DMS79 treated with DMSO at 0.1 percent for 48 hours (cell line): Measurements from ENCODE around the gene IRF4.

Experiments used
- DNase-seq: peaks from one replicate; lab custom pipeline; 2025; lab: John Stamatoyannopoulos, UW

The IRF4 gene

DNA sequence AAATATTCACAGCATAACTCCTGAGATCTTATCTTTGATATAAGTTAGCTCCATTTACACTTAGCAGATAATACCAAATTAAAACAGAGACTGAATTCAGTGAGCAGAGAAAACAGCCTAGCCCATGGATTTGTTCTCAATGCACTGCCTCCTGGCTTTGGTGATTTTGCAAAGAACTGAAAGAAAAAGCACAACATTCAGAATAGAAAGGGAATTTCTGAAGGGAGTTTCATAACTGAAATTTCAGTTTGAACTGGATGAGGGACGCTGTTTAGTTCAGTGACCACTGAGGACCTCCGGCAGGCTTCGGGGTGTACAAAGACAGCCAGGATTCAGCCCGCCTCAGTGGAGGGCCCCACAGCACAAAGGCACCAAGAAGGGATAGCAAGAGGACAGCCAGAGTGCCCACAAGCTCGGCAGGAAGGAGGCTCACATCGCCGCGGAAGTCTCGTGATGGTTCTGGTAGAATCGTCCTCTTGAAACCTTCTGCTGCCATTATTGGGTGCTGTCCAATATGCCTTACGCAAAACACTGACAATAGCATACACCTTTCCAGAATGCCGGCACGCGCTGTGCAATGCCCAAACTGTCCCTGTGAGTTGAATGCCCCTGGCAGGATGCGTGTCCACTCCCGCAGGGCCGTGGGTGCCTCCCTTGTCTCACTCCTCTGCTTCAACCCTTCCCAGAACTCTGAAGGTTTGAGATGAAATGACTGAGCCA is 9.7 kb upstream of the IRF4 start:
- DNase-seq, result no peak

DNA sequence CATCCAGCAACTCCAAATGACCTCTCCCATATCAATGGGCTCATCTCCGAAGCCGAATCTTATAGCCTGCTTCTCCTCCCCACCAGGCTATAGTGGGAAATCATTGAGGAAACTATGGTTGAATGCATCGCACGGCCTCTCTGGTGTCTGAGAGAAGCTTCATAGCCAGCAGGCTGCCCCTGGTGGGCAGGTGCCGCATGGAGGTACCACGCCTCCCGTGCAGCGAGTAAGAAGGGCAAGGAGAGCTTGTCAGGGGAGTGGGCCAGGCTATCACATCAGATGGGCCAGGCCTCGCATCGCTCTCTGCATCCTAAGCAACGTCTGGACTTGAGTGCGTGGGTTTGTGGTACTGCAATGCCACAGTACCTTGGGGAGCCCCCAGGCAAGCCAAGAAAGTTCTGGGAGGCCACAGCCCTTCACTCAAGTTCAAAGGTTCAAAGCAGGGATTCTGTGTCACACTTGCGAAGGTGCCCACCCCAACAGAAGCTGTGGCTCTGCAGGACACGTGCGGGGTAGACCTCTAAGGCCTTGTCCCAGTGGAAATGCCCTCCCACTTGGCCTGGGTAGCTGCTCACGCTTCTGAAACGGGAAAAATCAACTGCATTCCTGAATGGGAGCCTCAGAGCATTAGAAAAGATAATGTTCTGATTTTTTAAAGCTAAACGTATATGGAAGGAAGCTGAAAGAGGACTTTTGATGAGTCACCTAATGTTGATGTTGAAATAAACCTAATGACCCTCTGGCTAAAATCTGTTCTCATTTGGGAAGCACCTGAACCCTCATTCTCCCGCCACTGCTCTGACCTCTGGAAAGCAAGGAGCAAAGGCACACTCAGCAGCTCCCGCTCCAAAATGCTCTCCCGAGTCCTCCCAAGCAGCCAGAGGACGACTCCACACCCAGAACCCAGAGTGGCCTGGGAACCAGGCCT is 8.4 kb upstream of the IRF4 start:
- no peak for DNase-seq

DNA sequence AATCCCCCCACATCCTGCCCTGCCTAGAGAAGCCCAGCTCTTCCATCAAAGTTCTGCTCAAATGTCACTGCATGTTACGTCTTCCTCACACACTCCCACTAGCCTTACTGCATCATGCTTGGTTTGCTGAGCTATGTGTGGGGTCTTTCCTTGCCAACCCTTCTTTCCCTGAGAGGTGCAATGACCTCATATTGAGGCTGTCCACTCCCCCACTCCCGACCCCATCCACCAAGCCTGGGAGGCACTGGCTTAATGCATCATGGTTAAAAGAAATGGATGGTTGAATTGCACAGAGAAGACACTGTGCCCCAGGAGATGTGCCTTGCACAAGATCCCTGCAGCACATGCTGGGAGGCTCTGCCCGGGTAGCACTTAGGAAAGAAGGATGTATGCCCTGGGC is 7.7 kb upstream of the IRF4 start:
- no peak for DNase-seq

DNA sequence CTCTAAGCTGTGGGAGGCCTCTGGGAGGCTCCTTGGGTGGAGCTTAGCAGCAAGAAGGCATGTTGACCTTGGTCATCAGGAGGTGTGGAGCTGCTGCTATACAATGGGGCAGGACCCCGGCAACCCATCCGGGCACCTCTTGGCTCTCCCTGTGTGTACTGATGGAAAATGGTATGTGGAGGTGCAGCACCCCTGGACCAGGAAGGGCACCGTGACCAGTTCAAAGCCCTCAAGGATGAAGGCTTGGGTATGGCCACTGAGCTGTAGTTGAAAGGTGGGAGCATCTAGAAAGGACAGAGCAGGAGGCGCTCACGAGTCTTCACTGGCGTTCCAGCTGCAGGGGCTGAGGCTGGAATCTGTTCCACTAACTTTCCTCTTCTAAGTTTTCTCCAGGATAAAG is 6.7 kb upstream of the IRF4 start:
- DNase-seq, result no peak

DNA sequence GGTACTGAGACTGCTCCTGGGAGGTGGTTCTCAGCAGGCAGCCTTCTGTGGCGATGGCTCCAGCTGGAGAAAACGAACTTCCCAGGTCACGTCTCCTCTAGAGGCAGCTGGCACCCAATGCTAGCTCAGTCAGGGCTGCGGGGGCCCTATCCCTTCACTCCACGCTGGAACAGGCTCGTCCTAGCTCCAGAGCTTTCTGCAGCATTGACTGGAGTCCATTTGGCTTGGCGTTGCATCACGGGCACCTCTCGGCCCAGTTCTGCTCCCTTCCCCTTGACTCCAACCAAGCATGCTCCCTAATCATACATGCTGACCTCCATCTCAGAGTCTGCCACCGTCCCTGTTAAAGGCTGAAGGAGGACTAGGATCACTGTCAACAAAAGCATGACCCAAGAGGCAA is 5.9 kb upstream of the IRF4 start:
- no peak for DNase-seq

DNA sequence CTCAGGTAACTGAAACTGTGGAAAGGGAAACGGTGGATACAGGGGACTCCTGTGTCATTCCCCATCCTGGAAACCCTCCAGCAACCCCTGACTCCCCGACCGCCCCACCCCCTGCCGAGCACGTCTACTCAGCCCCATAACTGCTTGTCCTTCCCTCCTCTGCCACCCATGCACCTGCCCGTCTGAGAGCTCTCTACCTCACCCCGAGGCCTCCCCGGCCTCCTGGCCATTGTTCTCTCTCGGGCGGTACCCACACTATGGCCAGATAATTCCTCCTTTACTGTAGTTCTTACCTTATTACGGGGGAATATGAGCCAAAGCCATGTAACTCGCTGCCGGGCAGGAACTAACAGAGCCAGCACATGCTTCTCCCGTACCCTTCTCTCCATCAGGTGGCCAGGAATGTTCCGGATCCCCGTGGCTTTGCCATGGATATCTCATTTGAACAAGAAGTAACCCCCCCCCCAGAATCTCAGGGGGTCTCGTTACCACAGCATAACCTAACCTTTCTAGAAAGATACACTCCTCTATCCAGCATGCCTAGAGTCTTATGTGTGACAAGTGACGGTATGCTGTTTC is 4.8 kb upstream of the IRF4 start:
- DNase-seq, result no peak

DNA sequence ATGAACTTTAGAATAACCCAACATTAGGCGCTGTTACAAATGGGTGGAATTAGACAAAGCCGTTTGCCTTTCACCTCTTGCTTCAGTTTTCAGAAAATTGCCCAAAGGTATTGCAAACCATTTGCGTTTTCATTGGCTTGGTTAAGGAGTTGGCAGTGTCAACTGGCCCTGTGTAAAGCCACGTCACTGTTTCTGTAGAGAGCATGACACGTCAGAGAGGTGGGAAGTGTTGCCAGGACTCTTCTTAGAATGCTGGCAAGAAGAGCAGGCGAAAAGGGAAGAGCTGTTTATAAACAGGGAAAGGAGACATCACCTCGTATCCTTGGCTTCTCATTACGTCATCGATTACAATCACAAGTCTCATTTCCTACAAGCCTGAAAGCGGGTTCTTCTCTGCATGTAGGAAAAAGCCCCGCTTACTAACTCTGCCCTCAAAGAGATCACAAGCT is 4.2 kb upstream of the IRF4 start:
- DNase-seq, result no peak

DNA sequence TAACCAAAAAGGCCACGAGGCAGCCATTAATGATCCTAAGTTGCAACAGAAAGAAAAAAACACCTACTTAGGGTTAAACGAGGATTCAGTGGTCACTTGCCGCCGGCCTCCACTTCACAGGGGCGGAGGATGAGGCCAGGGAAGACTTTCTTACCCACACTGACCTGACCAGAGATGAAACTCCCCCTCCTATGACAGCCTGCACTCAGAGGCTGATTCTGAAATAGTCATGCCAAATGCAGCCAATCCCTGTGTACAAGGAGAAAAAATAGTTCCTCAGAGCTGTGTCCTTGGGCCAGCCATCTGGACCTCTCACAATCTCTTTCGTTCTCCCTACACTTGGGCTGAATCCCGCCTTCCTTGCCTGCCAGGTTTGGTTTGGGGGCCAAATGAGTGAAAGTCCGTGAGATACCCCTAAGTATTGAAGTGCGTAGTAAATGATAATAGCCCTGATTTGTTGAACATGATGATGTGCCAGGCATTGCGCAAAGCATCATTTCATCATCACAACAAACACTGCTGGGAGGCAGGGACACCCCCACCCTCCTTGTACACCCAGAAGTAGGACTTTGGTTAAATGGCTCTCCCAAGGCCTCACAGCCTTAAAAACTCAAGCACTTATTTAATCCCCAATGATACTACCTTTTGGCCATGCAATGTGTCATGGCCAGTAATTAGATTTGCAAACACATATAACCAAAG is 3.2 kb upstream of the IRF4 start:
- no peak for DNase-seq

DNA sequence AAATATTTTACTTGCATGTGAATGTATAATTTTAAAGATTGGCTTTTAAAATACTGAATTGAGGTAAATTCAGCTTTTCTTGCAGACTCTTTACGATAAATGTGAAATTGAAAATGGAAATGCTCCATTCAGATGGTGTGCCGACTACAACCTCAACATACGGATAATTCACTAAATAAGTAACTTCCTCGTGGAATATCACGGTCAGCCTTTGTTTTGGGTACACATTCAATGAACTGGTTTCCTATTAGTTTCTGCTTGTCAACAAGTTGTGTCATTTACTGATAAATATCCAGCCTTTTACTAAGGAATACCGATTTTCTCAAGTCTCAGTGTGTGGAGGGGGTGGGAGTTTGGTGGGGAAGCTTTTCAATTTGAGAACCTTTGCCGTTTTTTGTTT is 2.4 kb upstream of the IRF4 start:
- DNase-seq, result no peak

DNA sequence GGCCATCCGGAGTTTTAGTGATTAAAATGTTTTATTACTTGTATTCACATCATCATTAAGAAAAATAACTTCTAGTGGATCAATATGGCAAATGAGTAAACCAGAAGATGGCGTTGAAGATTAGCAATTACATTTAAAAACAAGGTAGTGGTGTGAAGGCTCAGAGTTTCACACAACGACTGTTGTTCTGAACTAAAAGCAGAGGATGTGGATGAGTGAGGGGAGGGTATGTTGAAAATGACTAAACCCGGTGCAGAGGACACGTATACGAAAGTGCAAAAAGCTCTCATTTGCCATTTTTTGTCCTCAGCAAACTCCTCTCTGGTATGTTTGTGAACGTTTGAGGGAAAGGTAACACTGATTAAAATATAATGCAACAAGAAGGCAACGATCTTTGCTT is 1.9 kb upstream of the IRF4 start:
- no peak for DNase-seq

DNA sequence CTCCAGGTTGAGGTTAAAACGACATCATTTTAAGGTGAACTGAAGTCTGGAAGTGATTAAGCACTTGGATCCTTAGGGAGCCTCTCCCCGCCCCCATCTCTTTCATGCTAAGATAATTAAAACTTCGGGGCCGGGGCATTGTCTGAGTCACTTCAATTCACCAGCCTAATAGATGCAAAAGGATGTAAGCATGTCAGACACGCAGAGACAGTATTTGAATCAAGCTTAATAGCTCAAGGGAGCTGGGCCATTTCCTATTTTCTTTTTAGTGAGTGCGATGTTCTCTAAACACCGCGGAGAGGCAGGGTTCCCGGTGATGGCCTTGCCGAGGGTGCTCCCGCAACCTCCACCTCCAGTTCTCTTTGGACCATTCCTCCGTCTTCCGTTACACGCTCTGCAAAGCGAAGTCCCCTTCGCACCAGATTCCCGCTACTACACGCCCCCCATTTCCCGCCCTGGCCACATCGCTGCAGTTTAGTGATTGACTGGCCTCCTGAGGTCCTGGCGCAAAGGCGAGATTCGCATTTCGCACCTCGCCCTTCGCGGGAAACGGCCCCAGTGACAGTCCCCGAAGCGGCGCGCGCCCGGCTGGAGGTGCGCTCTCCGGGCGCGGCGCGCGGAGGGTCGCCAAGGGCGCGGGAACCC is 516 bp upstream of the IRF4 start:
- DNase-seq, result peak; percentile 1

DNA sequence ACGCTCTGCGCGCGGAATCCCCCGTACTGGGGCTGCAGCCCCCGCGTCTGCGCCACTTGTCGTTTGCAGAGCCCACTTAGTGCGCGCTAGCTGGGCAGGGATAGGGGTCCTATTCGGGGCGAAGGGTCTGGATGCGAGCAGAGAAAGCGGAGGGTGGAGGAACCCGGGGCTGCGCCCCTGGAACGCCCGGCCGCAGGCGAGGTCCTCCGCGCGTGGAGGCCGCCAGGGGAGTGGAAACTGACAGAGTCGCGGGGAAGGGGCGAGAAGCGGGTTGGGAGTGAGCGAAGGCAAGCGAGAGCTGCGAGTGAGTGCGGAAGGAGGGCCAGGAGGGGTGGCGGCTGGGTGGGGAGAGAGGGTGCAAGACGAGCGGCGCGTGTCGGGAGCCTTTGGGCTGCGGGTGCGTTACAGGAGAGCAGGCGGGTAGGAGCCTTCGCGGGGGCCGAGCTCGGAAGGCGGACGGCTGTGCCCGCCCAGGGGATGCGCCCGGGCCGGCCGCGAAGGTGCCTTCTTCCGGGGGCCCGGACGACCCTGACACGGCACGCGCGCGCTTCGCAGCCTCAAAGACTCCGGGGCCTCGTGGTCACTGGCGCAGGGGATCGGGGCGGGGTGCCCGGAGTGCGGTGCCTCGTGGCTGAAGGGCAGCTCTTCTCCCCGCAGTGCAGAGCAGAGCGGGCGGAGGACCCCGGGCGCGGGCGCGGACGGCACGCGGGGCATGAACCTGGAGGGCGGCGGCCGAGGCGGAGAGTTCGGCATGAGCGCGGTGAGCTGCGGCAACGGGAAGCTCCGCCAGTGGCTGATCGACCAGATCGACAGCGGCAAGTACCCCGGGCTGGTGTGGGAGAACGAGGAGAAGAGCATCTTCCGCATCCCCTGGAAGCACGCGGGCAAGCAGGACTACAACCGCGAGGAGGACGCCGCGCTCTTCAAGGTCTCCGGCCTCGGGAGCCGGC is 1.2 kb downstream of the IRF4 start:
- no peak for DNase-seq

DNA sequence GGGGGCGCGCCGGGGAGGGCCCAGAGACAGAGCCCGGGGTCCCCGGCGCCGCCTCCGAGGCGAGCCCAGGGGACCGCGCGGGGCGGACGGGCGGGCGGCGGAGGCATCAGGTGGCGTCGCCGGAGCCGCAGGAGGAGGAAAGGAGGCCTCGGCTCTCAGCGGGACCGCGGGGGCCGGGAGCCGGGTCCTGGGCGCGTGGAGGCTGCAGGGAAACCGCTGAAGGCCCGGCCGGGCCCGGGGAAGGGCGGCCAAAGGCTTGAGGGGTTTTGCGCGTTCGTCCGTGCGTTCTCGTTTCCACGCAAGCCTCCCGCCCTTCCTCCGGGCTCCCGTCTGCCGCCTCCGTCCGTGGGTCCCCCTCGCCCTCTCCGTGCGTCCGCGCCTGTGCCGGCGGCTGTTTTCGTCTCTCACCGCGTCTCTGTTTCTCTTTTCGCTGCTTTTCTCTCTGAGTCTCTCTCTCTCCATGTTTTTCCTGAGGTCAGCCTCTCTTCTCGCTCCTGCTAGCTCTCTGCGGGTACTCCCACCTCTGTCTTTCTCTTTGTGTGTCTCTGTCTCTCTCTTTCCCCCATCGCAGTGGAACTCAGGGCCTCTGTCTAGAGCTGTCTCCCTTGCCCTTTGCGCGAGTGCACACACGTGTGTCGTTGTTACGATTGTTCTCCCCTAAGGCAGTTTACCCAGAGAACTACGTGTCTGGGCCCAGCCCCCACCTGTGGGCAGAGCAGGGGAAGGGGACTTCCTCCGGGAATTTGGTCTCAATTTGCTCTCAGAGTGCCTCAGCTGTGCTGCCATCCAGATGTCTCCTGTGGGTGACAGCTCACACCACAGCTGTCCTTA is 2.1 kb downstream of the IRF4 start:
- DNase-seq, result peak; percentile 3

DNA sequence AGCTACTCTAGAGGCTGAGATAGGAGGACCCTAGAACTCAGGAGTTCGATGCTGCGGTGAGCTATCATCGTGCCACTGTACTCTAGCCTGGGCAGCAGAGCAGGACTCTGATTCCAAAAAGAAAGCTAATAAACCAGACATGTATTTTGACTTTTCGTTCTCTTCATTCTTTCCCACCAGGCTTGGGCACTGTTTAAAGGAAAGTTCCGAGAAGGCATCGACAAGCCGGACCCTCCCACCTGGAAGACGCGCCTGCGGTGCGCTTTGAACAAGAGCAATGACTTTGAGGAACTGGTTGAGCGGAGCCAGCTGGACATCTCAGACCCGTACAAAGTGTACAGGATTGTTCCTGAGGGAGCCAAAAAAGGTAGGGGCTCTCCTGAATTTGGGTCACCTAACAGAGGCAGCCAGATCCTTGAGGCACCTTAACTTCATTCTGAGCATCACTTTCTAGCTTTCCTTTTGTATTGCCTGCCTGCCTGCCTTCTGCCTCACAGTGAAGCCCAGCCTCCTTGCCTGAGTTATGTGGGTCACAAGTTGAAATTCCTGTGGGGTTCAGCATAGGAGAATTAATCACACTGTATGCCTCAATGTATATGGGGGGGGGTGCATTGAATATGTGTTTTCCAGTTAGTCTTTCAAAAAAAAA is 3.2 kb downstream of the IRF4 start:
- no peak for DNase-seq

DNA sequence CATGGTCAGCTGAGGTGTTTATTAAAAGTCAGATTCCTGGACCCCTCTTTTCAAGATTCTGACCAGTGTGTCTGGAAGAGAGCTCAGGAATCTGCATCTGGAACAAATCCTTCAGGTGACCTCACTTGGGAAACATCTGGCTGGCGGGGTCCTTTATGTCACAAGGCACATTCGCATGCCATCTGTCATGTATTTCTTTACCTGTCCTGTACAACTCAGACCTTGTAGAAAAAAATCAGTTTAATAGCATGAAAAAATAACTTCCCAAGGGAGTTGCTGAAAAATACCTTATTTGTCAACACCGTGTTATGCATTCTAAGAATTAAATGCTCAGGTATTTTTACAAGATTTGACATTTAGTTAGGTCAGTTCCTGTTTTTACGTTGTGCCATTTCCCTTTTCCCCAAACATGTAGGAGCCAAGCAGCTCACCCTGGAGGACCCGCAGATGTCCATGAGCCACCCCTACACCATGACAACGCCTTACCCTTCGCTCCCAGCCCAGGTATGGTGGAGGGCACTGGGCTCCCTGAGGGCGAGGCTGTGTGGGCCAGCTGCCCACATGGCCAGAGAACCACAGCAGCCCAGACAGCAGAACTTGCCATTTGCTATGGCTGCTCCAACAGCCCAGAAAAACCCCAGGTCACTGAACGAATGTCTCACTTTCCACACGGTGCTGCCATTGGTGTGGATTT is 4.0 kb downstream of the IRF4 start:
- DNase-seq, result no peak

DNA sequence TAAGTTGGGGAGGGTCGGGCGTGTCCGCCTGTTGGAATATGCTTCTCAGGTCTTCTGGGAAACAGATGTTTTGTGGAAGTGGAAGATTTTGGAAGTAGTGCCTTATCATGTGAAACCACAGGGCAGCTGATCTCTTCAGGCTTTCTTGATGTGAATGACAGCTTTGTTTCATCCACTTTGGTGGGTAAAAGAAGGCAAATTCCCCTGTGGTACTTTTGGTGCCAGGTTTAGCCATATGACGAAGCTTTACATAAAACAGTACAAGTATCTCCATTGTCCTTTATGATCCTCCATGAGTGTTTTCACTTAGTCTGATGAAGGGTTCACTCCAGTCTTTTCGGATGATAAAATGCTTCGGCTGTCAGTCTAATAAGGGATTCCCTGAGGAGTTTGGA is 4.6 kb downstream of the IRF4 start:
- no peak for DNase-seq

DNA sequence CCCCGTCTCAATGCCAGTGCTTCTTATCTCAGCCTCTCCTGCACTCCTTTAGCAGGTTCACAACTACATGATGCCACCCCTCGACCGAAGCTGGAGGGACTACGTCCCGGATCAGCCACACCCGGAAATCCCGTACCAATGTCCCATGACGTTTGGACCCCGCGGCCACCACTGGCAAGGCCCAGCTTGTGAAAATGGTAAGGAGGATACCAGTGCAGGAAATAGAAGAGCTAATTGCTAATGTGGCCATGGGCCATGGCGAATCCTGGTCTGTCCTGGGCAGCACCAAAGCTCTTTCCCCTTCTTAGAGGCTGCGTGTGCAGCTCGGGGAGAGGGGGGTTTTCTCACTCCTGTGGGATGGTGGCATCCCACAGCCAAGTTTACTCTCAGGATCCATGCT is 5.5 kb downstream of the IRF4 start:
- no peak for DNase-seq

DNA sequence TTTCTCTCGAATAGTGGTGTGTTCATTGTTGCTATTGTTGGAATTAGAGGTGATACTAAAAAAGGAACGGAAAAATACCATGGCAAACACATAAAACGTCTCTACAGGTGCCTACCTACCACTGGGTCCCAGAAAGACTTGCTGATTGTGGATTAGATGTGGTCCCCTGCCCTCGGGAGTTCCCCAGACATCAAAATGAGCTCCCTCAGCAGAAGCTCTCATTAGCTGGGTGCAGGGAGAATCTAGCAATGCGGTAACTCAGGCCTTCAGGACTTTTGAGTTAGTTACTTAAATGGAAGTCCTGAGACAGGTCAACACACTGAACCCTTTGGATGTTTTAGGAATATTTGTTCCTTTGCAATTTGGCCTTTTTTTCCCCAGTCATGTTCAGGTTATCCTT is 6.1 kb downstream of the IRF4 start:
- DNase-seq, result no peak

DNA sequence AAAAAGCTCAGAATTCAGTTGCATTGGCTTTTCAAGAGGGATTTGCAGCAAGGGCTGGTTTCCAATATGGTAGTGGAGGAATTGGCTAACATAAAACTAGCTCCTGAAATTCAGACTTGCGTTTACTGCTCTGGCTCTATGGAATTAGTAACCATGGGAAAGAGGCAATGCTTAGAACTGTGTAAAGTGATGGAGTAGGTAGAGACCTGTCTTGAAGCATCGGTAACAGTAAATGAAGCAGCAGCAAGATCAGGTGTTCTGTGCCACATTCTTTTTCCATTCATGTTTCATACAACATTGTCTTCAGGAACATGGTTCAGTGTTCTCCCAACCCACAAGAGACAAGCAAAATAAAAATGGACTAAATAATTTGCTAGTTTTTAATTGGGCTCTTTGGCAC is 6.5 kb downstream of the IRF4 start:
- no peak for DNase-seq
